GM19238 (cell line): ENCODE results near the gene ACKR2.
A peak's percentile ranks its signal among the peaks of the same experiment; 100 is the strongest.

Experiments
- DNase-seq: peaks from one replicate; pipeline ENCODE4 v3.0.0; 2011; ENCODE audit warnings: low spot score; ENCODE audit not compliant: insufficient read length

The ACKR2 gene

DNA sequence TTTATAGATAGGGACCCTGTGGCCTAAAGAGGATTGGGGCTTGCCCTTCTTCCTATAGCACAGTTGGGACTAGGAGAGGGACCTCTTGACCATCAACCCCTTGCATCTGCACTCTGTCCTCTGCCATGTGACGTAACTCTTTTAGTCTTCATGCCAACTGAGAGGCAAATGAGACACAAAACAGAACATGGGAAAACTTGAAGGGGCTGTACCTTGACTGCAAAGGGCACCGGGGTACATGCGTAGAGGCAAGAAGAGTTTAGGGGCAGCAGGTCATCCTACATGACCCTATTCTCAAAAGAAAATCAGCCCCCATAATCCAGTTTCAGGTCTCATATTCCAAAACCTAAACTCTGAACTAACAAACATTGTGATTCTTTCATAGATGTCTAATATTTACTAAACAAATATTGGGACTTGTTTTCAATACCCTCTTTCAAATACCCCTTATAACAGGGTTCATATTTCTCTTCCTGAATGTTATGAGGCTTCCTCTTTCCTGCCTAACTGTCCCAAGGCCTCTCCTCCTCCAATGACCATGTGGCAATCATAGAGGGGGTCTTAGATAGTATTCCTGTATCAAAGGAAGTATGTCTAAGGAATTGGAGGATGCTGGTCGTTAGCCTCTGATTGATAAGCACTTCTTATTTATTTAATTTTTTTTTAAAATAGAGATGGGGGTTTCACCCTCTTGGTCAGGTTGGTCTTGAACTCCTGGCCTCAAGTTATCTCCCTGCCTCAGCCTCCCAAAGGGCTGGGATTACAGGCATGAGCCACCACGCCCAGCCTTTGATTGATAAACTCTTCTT, 20.6 kb downstream of the ACKR2 start:
- no peak for DNase-seq

DNA sequence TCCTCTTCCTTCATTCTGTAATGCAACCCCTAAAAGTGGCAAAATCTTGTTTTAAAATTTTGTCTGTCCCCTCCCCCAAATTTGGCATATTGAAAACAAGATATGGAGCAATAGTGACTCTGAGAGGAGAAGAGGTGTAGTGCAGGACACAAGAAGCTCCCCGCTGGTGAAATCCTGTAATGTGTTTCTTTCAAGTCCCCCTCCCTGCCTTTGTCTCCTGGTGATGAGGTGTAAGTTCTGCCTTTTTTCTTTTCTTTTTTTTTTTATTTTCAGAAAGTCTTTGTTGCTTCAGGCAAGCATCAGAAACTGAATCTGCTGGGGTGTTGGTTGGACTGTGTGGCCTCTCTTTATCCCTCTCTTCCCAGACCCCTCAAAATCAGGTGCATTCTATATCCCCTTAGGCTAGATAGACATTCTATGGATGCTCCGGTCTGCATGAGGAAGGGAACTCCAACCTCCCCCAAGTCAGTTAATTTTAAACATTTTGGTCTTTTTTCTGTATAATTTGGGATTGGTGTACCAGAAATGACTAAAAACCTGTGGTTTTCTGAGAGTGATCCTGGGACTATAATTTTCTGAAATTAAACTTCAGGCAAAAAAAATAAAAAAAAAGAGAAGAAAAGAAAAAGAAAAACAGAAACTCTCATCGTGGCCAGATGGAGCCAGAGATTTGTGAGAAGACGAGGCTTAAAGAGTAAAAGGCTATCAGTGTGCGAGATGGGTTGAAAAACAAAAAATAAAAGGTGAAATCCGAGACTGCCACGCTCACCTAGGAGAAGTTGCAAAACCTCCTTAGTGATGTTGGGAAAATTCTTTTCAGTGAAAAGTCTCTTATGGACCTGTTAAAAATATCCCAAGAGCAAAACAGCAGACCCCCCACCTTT, 21.4 kb downstream of the ACKR2 start:
- no peak for DNase-seq

DNA sequence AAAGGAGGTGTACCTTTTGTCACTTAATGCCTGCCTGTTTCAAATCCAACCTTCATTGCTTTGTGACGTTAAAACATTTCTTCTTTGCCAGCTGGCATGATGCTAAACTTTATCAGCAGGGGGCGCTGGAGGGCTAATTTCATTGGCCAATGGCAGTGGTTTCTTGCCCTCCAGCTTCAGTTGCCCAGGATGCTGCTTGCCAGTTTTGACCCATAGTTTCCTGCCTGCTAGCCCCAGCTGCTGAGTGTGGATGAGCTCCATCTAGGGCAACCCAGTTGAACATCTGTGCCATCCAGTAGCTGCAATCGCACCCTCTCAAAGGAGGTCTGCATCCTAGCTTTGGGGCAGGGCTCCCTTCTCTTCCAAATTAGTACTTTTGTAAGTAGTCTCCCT, 22.1 kb downstream of the ACKR2 start:
- DNase-seq = no peak

DNA sequence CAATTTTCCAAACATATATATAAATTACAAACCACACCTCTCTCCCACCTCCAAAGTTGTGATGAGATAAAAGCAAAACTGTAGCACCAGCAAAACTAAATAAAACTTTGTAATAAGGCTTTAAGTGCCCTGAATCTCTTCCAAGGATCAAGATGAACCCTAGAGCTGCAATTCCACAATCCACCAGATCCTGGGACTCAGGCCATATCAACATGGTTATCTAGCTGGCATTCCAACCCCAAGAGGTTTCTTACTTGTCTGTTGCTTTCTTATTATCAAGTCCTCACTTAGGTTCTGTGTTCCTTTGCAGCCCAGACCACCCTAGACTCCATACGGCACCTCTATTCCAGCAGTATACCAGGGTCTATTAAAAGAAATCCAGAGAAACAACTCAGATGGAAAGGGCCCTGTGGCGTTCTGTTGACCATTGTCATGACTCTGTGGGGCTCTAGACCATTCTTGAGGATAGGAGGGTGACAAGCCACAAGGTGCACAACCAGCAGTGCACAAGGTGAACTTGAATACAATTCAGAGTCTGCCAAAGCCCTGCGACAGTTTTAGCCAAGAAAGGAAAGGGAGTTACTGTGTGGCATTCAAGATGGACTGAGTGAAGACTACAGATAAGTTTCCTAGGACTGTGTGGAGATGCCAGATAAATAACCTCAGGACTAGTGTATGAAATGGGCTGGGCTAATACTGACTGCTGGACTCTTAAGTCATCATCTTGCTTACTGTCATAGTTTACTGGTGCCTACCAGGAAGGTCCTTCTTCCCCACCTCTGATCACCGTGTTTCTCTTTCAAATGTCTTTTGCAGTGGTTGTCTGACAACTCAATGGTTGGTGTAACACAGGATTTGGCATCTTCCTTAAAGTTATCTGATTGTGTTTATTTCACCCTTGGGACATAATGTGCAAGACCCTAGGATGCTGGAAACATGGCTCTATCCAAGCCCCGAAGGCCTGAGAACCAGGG, 27.2 kb downstream of the ACKR2 start:
- DNase-seq = no peak

DNA sequence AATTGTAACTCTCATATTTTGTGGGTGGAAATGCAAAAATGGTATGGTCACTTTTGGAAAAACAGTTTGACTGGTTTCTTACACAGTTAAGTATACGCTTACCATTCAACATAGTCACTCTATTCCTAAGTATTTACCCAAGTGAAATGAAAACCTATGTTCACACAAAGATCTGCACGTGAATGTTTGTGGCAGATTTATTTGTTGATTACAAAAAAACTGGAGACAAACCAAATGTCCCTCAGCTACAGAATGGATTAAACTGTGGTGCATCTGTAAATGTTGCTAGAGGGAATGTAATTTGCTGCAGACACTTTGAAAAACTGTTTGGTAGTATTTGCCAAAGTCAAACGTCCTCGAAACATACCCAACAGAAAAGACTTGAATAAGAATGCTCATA, 29.3 kb downstream of the ACKR2 start:
- DNase-seq = no peak

DNA sequence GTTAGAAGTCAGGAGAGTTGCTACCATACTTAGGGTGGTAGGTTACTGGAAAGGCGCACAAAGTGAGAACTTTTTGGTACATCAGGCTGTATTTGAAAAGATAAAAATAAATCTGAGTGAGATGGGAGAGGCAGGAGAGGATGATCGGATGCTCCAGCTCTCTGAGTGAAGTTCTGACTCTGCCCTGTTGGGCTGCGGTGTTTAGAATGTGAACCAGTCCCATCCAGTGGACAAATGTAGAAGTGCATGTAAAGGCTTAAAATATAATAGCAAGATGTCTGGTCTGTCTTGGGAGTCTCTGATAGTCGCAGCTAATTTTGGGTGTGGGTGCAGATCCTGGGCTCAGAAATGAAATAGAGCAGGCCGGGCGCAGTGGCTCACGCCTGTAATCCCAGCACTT, 30.4 kb downstream of the ACKR2 start:
- DNase-seq = no peak

DNA sequence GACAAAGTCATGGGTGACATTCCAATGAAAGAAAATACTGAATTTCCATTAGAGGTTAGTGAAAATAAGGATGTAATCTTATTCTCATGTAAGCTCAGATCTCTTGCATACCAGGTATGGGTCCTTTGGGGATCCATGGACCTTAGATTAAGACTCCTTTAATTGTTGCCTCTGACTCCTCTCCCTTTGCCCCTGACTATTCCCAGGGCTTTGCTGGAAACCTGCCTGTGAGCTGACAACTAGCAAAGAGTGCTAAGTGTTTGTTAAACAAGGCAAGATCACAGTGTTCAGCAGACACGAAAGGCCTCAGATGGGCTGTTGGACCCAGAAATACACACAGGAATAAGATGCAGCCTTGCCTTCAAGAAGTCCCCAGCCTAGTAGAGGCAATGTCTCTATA, 32.1 kb downstream of the ACKR2 start:
- no peak for DNase-seq

DNA sequence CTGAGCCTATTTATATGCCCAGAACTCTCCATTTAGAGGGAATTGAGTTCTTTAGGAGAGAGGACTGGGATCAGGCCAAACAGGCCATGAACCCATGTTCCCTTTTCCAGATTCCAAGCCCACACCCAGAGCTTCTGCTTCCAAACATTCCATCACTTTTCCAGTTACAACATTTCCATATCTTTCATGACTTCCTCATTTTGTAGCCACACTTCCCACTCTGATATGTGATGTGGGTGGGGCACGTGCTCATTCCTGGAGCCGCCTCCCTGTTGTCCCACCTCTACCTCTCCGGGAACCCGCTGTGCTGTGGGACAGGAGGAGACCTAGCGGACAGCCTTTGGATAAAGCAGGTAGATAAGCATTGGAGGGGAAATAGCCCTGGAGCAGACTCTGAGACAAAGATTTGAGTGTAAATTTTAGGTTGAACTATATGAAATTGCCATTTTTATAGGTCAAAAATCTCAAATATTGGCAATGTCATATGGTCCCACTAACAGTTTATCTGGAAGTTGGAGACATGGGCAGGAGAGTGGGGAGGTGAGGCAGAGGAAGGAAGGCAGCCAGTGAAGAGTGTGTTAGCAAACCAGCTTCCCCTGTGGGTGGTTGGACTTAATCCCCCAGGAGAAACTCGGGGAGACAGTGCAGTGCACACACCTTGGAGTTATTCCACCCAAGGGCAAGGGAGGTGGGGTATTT, 34.6 kb downstream of the ACKR2 start:
- no peak for DNase-seq

DNA sequence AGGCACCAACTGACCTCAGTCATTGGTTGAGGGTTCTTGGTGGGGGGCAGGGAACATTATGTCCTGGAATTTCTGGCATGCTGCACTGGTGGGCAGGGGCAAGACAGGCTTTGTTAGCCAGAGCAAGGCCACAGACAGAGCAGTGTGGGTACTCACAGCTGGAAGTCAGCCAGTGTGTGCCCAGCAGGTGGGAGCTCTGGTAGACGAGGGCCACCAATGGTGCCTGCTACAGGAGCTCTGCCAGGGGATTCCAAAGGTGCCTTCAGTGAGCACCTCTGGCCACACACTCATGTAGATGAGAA, 35.1 kb downstream of the ACKR2 start:
- DNase-seq = no peak

DNA sequence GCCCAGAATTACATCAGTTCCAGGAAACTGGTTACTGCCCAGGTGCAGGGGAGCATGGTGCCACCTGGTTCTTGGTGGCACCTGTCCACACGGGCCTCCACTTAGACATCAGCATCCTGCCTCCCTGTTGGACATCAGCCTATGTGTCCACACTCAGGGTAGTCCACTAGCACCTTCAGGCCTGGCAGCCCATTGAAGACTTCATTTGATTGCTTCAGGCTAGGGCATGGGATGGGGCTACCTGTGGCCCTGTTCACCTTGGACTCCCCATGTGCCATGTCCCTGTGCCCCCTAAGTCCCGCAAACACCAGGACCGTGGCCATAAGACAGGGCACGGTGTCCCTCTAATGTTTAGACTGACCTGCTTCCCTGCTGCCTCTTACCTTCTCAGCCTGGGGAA, 35.6 kb downstream of the ACKR2 start:
- no peak for DNase-seq

DNA sequence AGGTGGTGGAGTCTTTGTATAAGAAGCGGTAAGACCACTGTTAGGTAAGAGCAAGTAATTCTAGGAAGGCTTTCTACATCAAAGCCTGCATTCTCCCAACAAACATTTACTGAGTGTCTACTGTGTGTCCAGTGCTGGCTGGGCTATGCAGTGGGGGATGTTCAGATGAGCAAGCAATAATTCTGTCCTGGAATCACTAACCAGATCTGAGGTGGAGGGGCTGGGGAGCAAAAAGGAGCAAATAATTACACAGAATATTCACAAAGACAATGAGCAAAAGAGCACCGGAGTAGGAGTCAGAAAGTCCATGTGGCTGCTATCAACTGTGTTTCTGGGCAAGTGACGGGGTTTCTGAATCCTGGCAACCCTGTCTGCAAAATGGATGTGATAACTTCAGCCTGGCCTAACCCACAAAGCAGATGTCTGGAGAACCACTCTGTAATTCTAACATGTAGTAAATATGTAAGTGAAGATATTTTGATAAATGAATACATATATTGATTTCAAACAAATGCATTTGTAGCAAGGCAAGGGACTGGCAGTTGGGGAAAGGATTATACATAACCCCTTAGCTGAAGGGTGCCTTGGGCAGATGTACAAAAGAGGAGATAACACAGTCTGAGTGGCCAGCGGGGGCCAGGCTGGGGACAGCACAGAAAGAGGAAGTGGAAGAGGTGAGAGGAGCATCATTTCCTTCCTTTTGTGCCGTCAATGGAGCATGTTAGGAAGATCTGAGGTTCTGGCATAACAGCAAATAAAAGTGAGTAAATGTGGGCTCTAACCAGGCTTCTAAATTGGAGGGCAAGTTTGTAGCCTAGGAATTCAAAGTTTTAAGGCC, 37.7 kb downstream of the ACKR2 start:
- DNase-seq = peak; percentile 35

DNA sequence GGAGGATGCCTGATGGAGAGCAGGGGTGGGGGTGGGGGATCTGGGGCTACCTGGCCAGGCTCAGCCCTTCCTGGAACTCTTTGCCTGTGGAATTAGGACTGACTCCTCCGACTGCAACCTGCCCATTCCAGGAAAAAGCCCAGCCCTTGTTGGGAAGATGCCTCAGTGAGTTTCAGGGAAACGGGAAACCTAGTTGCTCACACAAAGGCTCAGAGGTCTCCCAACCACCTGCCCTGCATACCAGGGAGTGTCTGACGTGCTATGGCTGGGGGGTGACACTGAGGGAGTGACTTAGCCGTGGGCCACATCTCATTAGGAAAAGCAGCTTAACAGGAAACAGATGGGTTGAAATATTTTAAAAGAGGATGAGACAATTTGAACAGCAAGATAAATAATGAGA, 38.5 kb downstream of the ACKR2 start:
- no peak for DNase-seq

DNA sequence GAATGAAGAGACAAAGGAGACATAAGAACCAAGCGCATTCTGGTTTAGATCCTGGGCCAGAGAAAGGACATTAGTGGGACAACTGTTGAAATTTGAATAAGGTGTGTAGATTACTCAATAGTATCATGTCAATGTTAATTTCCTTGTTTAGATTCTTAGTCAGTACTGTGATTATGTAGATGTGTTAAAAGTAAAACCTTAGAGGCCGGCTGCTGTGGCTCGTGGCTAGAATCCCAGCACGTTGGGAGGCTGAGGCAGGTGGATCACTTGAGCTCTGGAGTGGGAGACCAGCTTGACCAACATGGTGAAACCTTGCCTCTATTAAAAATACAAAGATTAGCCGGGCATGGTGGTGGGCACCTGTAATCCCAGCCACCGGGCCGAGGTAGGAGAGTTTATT, 39.8 kb downstream of the ACKR2 start:
- no peak for DNase-seq

DNA sequence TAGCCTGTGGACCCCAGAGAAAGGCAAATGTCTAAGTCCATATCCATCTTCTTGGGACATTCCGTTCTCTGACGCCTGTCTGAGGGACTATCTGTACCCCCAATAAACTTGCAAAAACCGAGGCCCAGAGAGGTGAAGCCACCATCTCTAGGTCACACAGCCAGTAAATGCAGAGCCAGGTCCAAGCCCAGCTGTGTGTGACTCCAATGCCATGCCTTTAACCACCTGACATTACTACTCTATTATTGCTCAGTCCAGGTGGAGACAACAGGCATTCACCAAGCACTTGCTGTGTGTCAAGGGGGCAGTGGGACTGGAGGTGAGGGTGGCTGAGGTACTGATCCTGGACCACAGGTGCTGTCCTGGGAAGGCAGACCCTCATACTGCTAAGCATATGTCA, 41.0 kb downstream of the ACKR2 start:
- no peak for DNase-seq

DNA sequence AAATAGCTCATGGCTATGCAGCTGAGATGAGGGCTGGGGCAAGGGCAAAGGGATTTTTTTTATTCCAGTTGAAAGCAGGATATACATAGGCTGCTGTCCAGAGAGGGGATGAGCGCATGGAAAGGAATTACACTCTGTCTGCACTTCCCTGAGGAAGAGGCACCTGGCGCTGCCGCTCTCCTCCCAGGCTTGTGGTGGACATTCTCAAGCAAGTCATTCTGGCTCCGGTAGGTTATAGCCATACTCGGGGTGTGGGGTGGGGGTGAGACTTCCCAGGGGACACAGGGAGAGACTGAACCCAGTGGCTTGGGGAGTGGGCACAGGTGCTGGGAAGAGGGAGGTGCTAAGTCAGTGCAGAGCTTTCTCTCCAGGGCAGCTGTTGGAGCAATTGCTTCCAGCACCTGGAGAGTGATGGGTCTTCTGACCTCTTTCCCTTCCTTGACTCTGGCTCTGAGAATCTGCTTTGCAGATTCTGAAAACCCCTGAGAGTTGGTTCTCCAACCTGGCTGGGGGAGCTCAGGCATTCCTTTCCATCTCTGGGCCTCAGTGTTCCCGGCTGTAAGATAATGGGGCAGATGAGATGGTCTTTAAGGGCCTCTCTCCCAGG, 42.1 kb downstream of the ACKR2 start:
- no peak for DNase-seq

DNA sequence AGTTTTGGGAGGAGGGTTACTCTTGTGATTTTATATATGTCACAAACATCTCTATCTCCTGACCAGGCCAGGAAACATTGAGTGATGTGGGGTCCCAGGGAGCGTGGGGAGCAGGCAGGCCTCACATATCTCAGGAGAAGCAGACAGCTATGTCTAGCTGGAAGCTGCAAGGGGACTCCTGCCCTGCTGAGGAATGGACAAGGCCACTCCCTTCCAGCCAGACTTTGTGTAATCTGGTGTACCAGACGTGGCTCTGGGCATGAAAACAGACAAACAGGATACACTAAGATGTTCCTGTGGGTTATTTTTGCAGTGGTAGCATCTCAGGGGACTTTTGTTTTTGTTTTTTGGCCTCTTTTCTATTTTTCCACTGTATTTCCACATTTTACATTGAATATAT, 43.2 kb downstream of the ACKR2 start:
- DNase-seq = no peak

DNA sequence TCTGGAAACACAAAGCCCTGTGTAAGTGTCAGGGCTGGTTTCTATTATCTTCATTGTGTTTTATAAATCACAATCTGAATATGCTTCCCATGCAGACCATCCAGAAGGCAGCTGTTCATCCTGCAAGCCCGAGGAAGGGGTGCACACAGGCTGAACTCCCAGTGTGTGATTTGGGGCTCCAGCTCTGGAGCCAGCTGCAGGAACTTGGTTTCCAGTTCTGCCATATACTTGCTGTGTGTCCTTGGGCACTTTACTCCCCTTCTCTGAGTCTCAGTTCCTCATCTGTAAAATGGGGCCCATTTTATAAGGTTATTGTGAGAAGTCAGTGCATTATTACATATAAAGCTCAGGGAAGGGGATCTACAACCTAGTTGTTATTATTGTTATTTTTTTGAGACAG, 43.8 kb downstream of the ACKR2 start:
- no peak for DNase-seq

DNA sequence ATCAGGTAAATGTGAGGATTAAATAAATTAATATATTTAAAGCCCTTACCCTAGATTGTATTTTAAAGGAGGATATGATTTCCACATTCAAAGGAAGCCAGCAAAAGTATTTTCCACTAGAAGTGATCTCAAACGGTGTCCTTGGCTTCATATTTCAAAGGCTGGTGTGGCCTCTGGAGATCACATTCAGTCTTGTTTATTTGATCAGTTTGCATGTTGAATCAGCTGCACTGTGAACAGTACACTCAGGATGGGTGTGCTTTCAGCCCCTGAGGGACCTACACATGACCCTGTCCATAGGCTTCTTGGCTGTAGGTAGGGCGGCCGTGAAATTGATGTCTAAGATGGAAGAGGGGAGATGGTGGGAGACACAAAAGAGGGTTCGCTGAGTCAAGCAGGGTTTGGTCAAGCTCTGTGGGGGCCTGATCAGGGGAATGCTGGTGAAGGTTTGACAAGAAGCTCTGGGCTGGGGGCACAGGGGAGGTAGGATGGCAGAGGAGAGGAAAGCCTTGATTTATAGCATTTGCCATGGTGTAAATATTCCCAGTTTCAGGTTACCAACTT, 44.6 kb downstream of the ACKR2 start:
- DNase-seq = no peak

DNA sequence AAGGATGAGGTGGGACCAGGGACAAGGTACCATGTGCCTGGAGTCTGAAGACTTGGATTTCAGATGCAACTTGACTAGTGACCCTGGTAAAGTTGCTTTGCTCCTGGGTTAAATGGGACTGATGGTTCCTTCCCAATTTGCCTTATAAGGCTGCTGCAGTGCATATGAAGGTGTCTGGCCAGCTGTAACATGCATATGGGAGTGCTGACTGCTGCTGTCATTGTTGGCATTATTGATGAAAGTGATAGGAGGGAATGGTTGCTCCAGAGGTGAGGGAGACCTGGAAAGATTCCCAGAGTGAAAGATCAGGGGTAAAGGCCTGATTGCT, 45.9 kb downstream of the ACKR2 start:
- DNase-seq = no peak
